SU-DHL-6 (cell line): ENCODE measurements around the gene EVC2.

Experiments used
- EZH2phosphoT487 ChIP-seq: fragments of 200-600 bp; sonication (generic), shearing (Covaris generic); conservative IDR thresholded peaks from 2 replicates; pipeline ENCODE4 v1.6.1; 2018; ENCODE audit warnings: mild to moderate bottlenecking, antibody characterized with exemption, low read length, moderate library complexity, mixed read lengths
- TF ChIP-seq, protein P1 (sequence below): fragments of 200-600 bp; sonication (generic); IDR thresholded peaks from one replicate; pipeline ENCODE4 v1.5.1; 2017; ENCODE audit warnings: antibody characterized with exemption, mild to moderate bottlenecking, low read length, moderate library complexity; ENCODE audit not compliant: insufficient read depth, poor library complexity, severe bottlenecking

DNA sequence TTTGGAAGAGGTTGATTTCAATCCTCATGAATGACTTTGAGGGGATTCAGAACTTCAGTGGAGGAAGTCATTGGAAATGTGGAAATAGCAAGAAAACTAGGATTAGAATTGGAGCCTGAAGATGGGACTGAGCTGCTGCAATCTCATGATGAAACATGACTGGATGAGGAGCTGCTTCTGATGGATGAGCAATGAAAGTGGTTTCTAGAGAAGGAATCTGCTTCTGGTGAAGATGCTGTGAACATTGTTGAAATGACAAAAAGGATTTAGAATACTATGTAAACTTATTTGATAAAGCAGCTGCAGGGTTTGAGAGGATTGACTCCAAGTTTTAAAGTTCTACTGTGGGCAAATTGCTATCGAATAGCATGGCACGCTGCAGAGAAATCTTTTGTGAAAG is 29.7 kb upstream of the EVC2 start:
- TF ChIP-seq, protein P1, sequence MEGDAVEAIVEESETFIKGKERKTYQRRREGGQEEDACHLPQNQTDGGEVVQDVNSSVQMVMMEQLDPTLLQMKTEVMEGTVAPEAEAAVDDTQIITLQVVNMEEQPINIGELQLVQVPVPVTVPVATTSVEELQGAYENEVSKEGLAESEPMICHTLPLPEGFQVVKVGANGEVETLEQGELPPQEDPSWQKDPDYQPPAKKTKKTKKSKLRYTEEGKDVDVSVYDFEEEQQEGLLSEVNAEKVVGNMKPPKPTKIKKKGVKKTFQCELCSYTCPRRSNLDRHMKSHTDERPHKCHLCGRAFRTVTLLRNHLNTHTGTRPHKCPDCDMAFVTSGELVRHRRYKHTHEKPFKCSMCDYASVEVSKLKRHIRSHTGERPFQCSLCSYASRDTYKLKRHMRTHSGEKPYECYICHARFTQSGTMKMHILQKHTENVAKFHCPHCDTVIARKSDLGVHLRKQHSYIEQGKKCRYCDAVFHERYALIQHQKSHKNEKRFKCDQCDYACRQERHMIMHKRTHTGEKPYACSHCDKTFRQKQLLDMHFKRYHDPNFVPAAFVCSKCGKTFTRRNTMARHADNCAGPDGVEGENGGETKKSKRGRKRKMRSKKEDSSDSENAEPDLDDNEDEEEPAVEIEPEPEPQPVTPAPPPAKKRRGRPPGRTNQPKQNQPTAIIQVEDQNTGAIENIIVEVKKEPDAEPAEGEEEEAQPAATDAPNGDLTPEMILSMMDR, result no peak
- TF ChIP-seq EZH2phosphoT487, result no peak
